Pancreas (tissue), 10 donors: ENCODE data around the gene ZNF266. TPM values are rescaled to one million over a fixed set of nuclear protein-coding genes. Genes with fewer than 3 reads are reported as not detected.

Experiments used
- ATAC-seq, 4 donors: fragments of 200-7000 bp; cut with Tn5 transposase; one replicate each; pipeline versions ENCODE4 v1.8.0 to v1.9.1; 2020; ENCODE audit warnings: mild to moderate bottlenecking in 4 of 4, moderate library complexity in 4 of 4
- DNase-seq, 6 donors: peaks; one replicate each; pipeline ENCODE4 v3.0.0-alpha.2; 2020
- FAIRE-seq: peaks from 2 replicates; lab custom pipeline; 2012; peaks lifted over from hg19 to GRCh38; lab: Jason Lieb, UNC
- H3K27ac ChIP-seq, 4 donors: fragments of 200-600 bp; sonication (generic); 1 replicate in 3 of 4; 2 replicates in 1 of 4; pipeline versions ENCODE4 v1.5.0 to v1.8.0; 2020
- H3K27me3 ChIP-seq, 4 donors: fragments of 200-600 bp; one replicate each; pipeline ENCODE4 v1.8.0; 2021
- H3K36me3 ChIP-seq, 3 donors: fragments of 200-600 bp; sonication (generic) in 1 of 3; one replicate each; pipeline versions ENCODE4 v1.5.0 to v1.8.0; 2020 to 2021
- H3K4me1 ChIP-seq, 3 donors: fragments of 200-600 bp; one replicate each; pipeline ENCODE4 v1.8.0; 2021
- H3K4me3 ChIP-seq, 4 donors: fragments of 200-600 bp; sonication (generic) in 2 of 4; one replicate each; pipeline versions ENCODE4 v1.5.0 to v1.8.0; 2020 to 2021
- H3K9me3 ChIP-seq, 4 donors: fragments of 200-600 bp; one replicate each; pipeline ENCODE4 v1.8.0; 2021
- WGBS, 2 donors: extraction: QIAGEN DNeasy Blood & Tissue Kit; methylation state at CpG; one replicate each; pipeline ENCODE4 v1.1.7; 2013; 5-methylcytosine and 5-hydroxymethylcytosine counted together
- intact Hi-C, 3 donors: fragments of 100-400 bp; cut with DNase I; formaldehyde crosslinking; loops; one replicate each; pipeline versions ENCODE4 v1.11.1 to v1.14.2; 2022
- polyA plus RNA-seq, 2 donors: library from polyadenylated mRNA; stranded (reverse); fragments of 200-250 nt; gene quantifications; one replicate each; pipeline ENCODE4 v1.2.3, GENCODE V29; 2013
- total RNA-seq, 6 donors: library from RNA; stranded (reverse); fragmentation: NEBNext Ultra II Directional in 4 of 6; extraction: Animal tissue kit (Norgen Biotek cat#: 25700) in 4 of 6; gene quantifications; one replicate each; pipeline versions ENCODE4 v1.2.1 to v1.2.4, GENCODE V29; 2021 to 2023
- TF ChIP-seq, protein P1 (sequence below), 4 donors: fragments of 200-600 bp; sonication (generic) in 3 of 4; IDR thresholded peaks; one replicate each; pipeline versions ENCODE4 v1.5.0 to v1.8.0; 2021; ENCODE audit warnings: antibody characterized with exemption in 4 of 4
- donor health status: healthy with polysubstance abuse.
- donor health status: DM: no; HTN: no; CAD: no; lungs with moderate emphysema.
- donor health status: DM: no; HTN: no; CAD: no.
- donor health status: control.
- donor health status: control.
- donor health status: Bipolar disorder and iron deficiency.
- donor health status: DM: yes; HTN: yes; CAD: no.
- donor health status: DM: no; HTN: no; CAD: no.
- donor health status: DM: no; HTN: no; CAD: no.
- donor health status: DM: yes; HTN: yes; CAD: no.

ZNF266 gene
- total and polyA plus RNA-seq, 8 donors, result 5.1 to 39.1 (median 8.7) TPM

- no peak overlapping the region for H3K27ac ChIP-seq
- 62 to 67% methylated on average over 4 of the region's 4 CpGs for WGBS, 2 donors
- DNase-seq (no peak), FAIRE-seq (no peak), ATAC-seq (no peak)
- no peak overlapping the region for H3K4me3 ChIP-seq
- TF ChIP-seq, protein P1, sequence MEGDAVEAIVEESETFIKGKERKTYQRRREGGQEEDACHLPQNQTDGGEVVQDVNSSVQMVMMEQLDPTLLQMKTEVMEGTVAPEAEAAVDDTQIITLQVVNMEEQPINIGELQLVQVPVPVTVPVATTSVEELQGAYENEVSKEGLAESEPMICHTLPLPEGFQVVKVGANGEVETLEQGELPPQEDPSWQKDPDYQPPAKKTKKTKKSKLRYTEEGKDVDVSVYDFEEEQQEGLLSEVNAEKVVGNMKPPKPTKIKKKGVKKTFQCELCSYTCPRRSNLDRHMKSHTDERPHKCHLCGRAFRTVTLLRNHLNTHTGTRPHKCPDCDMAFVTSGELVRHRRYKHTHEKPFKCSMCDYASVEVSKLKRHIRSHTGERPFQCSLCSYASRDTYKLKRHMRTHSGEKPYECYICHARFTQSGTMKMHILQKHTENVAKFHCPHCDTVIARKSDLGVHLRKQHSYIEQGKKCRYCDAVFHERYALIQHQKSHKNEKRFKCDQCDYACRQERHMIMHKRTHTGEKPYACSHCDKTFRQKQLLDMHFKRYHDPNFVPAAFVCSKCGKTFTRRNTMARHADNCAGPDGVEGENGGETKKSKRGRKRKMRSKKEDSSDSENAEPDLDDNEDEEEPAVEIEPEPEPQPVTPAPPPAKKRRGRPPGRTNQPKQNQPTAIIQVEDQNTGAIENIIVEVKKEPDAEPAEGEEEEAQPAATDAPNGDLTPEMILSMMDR (IDR thresholded peaks at IDR 0.05), result no peak
- H3K9me3 ChIP-seq, result no peaks in the 10 kb centered on the region
- intact Hi-C loops, result no loop called here
- H3K27me3 ChIP-seq, result no peaks in the 10 kb centered on the region
- no peaks in the 10 kb centered on the region for H3K4me1 ChIP-seq
- H3K36me3 ChIP-seq, result no peaks in the 10 kb centered on the region
Observed at GRCh38 chr19:9461938-9462337, 26.6 kb upstream of the ZNF266 start.

- no peaks in the 10 kb centered on the region for H3K4me1 ChIP-seq
- WGBS, 2 donors, result 67 to 68% methylated on average over 12 to 13 of the region's 13 CpGs
- TF ChIP-seq, protein P1 (IDR thresholded peaks at IDR 0.05), result no peak
- no peak overlapping the region for H3K4me3 ChIP-seq
- DNase-seq (no peak), ATAC-seq (no peak), FAIRE-seq (no peak)
- H3K36me3 ChIP-seq, result no peaks in the 10 kb centered on the region
- H3K27ac ChIP-seq, result no peak overlapping the region
- H3K9me3 ChIP-seq, result no peaks in the 10 kb centered on the region
- no peaks in the 10 kb centered on the region for H3K27me3 ChIP-seq
- intact Hi-C loops, result no loop called here
Observed at GRCh38 chr19:9456018-9456689, 20.8 kb upstream of the ZNF266 start.

DNA sequence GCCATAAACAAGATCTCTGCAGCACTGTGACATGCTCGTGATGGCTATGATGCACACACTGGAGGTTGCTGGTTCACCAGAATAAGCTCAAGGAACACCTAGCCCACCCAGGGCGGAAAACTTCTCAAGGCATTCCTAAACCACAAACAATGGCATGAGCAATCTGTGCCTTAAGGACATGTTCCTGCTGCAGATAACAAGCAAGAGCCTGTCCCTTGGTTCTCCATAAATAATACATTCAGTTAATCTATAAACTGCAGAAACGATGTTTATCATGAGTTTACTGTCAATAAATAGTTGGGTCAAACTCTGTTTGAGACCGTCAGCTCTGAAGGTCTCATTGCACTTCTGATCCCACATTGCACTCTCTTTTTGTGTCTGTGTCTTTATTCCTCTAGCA lies 18.6 kb upstream of the ZNF266 start:
- ATAC-seq, result no peak
- FAIRE-seq, result no peak
- no peak overlapping the region for H3K27ac ChIP-seq
- H3K4me3 ChIP-seq, result no peak overlapping the region
- no peaks in the 10 kb centered on the region for H3K9me3 ChIP-seq
- TF ChIP-seq, protein P1 (IDR thresholded peaks at IDR 0.05), result no peak
- no peaks in the 10 kb centered on the region for H3K4me1 ChIP-seq
- WGBS, 2 donors, result 70 to 80% methylated on average over 4 of the region's 4 CpGs
- no peaks in the 10 kb centered on the region for H3K36me3 ChIP-seq
- H3K27me3 ChIP-seq, result no peaks in the 10 kb centered on the region
- intact Hi-C loops, result no loop called here
- no peak for DNase-seq

DNA sequence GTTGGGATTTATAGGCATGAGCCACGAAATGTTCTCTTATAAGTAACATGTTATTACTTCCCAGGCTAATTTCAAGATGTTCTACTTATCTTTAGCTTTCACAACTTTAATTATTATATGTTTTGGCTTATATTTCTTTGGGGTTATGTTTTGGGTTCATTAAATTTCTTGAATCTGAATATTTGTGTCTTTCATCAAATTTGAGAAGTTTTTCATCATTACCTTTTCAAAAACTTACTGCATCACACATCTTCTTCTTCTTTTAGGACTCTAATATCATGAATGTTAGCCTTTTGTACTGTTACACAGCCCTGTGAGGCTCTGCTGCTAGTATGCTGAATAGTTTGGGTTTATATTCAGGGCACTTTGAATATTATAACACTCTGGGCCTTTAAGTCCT lies 9.7 kb upstream of the ZNF266 start:
- Histone ChIP-seq H3K4me1 (no peaks in the 10 kb centered on the region), H3K36me3 (no peaks in the 10 kb centered on the region), H3K4me3 (no peak overlapping the region), H3K27me3 (no peaks in the 10 kb centered on the region), H3K9me3 (no peaks in the 10 kb centered on the region), H3K27ac (no peak overlapping the region)
- FAIRE-seq (no peak), DNase-seq (no peak), ATAC-seq (no peak)
- TF ChIP-seq, protein P1 (IDR thresholded peaks at IDR 0.05), result no peak
- 45 to 64% methylated on average over 1 of the region's 1 CpG for WGBS, 2 donors
- intact Hi-C loops, result no loop called here

DNA sequence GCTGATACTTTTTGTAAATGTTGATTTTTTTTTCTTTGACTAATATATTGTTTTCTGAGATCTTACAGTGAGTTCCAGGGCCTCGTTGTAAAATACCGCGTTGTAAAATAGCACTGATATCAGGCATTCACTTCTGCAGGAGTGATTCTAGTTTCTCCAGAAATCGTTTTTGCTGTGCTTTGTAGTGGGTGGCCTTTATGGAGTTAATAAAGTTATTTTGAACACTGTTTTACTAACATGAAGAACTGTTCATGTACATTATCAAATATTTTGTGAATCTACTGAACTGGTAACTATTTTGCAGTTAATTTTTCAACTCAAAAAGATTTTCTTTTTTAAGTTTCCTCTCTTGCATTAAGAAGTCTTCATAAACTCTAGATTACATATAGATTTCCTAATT lies 985 bp upstream of the ZNF266 start:
- no peak for ATAC-seq
- peak overlapping the region in 1 of 4 donors; percentile 70 for H3K4me3 ChIP-seq
- no peak for FAIRE-seq
- H3K9me3 ChIP-seq, result no peaks in the 10 kb centered on the region
- intact Hi-C loops, result no loop called here
- no peak for DNase-seq
- H3K36me3 ChIP-seq, result peaks cover 0 to 5% (median 1%) of the 10 kb centered on the region in 3 donors
- no peaks in the 10 kb centered on the region for H3K27me3 ChIP-seq
- H3K4me1 ChIP-seq, result peaks cover 0 to 7% (median 4%) of the 10 kb centered on the region in 3 donors
- 79 to 80% methylated on average over 4 of the region's 4 CpGs for WGBS, 2 donors
- no peak overlapping the region for H3K27ac ChIP-seq
- TF ChIP-seq, protein P1 (IDR thresholded peaks at IDR 0.05), result no peak
